Thoracic aorta (tissue), 2 donors: ENCODE measurements around the gene NHS. TPM values are rescaled to one million over a fixed set of nuclear protein-coding genes. Genes with fewer than 3 reads are reported as not detected.
A peak's percentile ranks its signal among the peaks of the same experiment; 100 is the strongest.

Experiments
- ATAC-seq: fragments of 150-250 bp; one replicate; pipeline ENCODE4 v1.8.0; 2017; ENCODE audit warnings: low read depth; ENCODE audit not compliant: insufficient number of reproducible peaks, low FRiP score
- DNase-seq: peaks from one replicate; pipeline ENCODE4 v3.0.0-alpha.2; 2020; ENCODE audit warnings: low spot score
- H3K27ac ChIP-seq, 2 donors: fragments of 200-600 bp; sonication (generic); 1 replicate in 1 of 2; 2 replicates in 1 of 2; pipeline ENCODE4 v1.5.1; 2016; ENCODE audit warnings: mild to moderate bottlenecking in 2 of 2, moderate library complexity in 2 of 2
- H3K27me3 ChIP-seq: fragments of 200-600 bp; sonication (generic); replicated peaks from 2 replicates; pipeline ENCODE4 v1.6.0; 2016; ENCODE audit warnings: mild to moderate bottlenecking; ENCODE audit not compliant: insufficient read depth
- H3K36me3 ChIP-seq: fragments of 200-600 bp; sonication (generic); one replicate; pipeline ENCODE4 v1.5.1; 2016
- H3K4me1 ChIP-seq, 2 donors: fragments of 200-600 bp; sonication (generic); 1 replicate in 1 of 2; 2 replicates in 1 of 2; pipeline versions ENCODE4 v1.5.1 to v1.6.0; 2016; ENCODE audit warnings: low read depth in 2 of 2, mild to moderate bottlenecking in 1 of 2; ENCODE audit not compliant: control insufficient read depth in 1 of 2
- H3K4me3 ChIP-seq: fragments of 200-600 bp; sonication (generic); 2 replicates; pipeline ENCODE4 v1.5.1; 2016; ENCODE audit warnings: mild to moderate bottlenecking
- H3K9me3 ChIP-seq: fragments of 200-600 bp; sonication (generic); 2 replicates; pipeline ENCODE4 v1.5.1; 2016
- CTCF ChIP-seq: fragments of 200-600 bp; sonication (generic); IDR thresholded peaks from one replicate; pipeline ENCODE4 v1.5.1; 2019; ENCODE audit warnings: antibody characterized with exemption
- total RNA-seq, 2 donors: library from RNA; depleted of rRNA; stranded (reverse); fragments of >200 nt; gene quantifications; one replicate each; pipeline versions ENCODE4 v1.1.0 to v1.2.3, GENCODE V29; 2016

NHS gene
- total RNA-seq, 2 donors from 2014 or later = 23.3 to 29.6 TPM

DNA sequence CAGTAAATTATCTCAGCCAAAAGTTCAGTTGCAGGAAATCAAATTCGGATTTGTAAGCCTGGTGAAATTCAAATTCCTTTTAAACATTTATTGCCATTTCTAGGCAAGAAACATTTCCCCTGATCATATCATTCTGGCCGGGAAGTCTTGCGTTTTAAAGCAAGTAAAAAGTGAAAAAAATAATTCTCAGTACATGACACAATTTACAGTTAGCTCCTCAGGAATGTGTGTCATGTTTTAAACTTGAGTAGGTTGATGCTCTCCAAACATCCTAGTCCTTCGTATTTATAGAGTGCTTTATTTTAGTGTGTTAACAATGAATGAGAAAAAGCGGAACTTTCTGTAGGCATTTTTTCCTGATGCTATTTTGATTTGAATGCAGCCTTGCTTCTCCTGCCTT lies 204.0 kb downstream of the NHS start:
- Histone ChIP-seq H3K4me1 (peaks cover 13 to 42% of the 10 kb centered on the region in 2 donors), H3K4me3 (no peak overlapping the region), H3K9me3 (no peaks in the 10 kb centered on the region), H3K27me3 (no peaks in the 10 kb centered on the region), H3K36me3 (no peaks in the 10 kb centered on the region), H3K27ac (peak overlapping the region in 1 of 2 donors; percentile 49)
- DNase-seq (no peak), ATAC-seq (no peak)
- TF ChIP-seq CTCF = no peak

GRCh38 chrX:17580539-17581152 lies 205.6 kb downstream of the NHS start:
- ATAC-seq = no peak

GRCh38 chrX:17581641-17582040 lies 206.6 kb downstream of the NHS start:
- H3K9me3 ChIP-seq = no peaks in the 10 kb centered on the region
- H3K4me1 ChIP-seq = peaks cover 16 to 55% of the 10 kb centered on the region in 2 donors
- H3K27me3 ChIP-seq = no peaks in the 10 kb centered on the region
- ATAC-seq (no peak), DNase-seq (no peak)
- peak overlapping the region; percentile 38 to 73 for H3K27ac ChIP-seq
- no peak overlapping the region for H3K4me3 ChIP-seq
- no peak for TF ChIP-seq CTCF
- H3K36me3 ChIP-seq = no peaks in the 10 kb centered on the region

More at GRCh38 chrX:17580539-17581152, 205.6 kb downstream of the NHS start:
- Histone ChIP-seq H3K36me3 (no peaks in the 10 kb centered on the region), H3K9me3 (no peaks in the 10 kb centered on the region), H3K27me3 (no peaks in the 10 kb centered on the region), H3K27ac (peak overlapping the region; percentile 38 to 73), H3K4me1 (peaks cover 16 to 55% of the 10 kb centered on the region in 2 donors), H3K4me3 (peak overlapping the region; percentile 26)
- no peak for DNase-seq
- TF ChIP-seq CTCF = no peak

DNA sequence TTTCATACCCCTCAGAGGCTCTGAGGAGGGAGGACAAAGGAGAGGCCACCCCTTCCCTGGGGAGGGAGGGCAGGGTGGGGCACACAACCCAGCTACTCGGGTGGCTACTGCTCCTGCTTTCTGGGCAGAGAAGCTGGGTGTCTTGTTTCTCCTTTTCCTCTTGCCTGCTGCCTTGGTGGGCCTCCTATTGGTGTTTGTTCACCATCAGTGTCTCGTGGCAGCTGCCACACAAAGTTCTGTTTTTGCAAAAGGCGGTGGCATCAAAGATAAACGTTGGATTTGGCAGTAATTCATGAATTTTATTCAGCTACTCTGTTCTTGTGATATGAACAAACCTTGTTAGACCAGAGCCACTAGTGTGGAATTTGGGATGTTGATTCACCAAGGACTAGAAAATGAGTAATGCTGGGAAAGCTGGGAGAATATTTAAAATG lies 209.3 kb downstream of the NHS start:
- H3K4me1 ChIP-seq = peaks cover 16 to 54% of the 10 kb centered on the region in 2 donors
- no peaks in the 10 kb centered on the region for H3K27me3 ChIP-seq
- no peak overlapping the region for H3K4me3 ChIP-seq
- no peak for TF ChIP-seq CTCF
- no peaks in the 10 kb centered on the region for H3K9me3 ChIP-seq
- H3K36me3 ChIP-seq = no peaks in the 10 kb centered on the region
- ATAC-seq (no peak), DNase-seq (no peak)
- H3K27ac ChIP-seq = peak overlapping the region in 1 of 2 donors; percentile 43

- Histone ChIP-seq H3K27me3 (no peaks in the 10 kb centered on the region), H3K9me3 (no peaks in the 10 kb centered on the region), H3K27ac (no peak overlapping the region), H3K4me1 (peaks cover 11 to 47% of the 10 kb centered on the region in 2 donors), H3K36me3 (no peaks in the 10 kb centered on the region), H3K4me3 (no peak overlapping the region)
- no peak for ATAC-seq
- no peak for TF ChIP-seq CTCF
- DNase-seq = no peak
Observed at GRCh38 chrX:17585006-17585405, 210.0 kb downstream of the NHS start.
